ENCODE measurements around the gene MAST4. TPM values are rescaled to one million over a fixed set of nuclear protein-coding genes. Genes with fewer than 3 reads are reported as not detected.

MAST4 gene
- total RNA-seq, 1 experiment from 2014 or later, result 26.5 TPM

DNA sequence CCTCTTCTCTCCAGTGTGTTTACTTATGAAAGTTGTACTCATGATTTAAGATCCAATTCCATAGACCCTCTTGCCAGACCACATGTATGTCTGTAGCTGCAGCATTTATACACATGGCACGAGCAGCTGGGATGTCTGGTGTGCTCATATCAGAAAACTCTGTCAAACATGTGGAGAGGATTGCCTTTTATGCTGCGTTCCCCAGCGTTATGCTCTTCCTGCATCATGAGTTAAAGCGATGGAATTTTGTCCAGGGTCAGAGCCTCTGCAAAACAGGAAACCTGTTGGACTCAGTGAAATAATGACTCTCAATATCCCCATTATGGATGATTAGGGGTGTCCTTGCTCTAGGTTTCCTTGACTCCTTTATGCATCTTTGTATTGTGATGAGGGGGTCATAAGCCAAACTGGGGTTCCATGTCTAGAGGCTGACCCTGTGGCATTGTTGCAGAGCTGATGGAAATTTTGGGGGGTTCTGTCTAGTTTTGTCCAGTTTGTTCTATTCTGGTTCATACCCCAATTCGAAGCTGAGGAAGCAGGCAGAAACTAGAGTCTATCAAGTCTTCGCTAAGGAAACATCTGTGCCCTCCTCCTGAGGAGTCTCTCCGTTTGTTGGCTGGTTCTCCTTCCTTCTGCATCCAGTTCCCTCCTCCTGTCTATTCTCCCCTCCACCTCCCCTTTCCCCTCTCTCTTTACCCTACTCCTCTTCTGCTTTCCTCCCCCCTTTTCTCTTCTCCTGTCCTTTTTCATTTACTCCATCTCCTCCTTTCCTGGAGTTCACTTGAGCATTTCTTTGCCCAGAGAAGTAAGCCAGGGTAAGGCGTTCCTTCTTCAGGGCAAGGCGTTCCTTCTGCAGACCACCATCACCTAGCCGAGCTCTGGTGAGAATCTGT is 252.8 kb downstream of the MAST4 start:
- no TSS peak for BruUV-seq (replicated peaks)
- Mint-ChIP-seq H3K27ac (ENCODE audit: low read depth, unreplicated experiment) (peak overlapping the region; percentile 24), H3K27me3 (ENCODE audit: insufficient read depth, unreplicated experiment) (no peaks in the 10 kb centered on the region), H3K4me1 (ENCODE audit: insufficient read depth, unreplicated experiment) (peaks cover 16% of the 10 kb centered on the region), H3K36me3 (ENCODE audit: insufficient read depth, unreplicated experiment) (no peaks in the 10 kb centered on the region), H3K4me3 (ENCODE audit: unreplicated experiment) (no peak overlapping the region), H3K9me3 (ENCODE audit: unreplicated experiment) (no peaks in the 10 kb centered on the region)
- intact Hi-C loops (cut with micrococcal nuclease), result no loop called here
- DNase-seq (ENCODE audit: unreplicated experiment), result no peak
- POLR2A ChIA-PET, result interaction anchor here (0.6 to 3.6 kb wide), 7 partner anchors 9 to 211 kb away, joined by 3 to 73 read pairs (median 4); no protein-coding TSS in a partner anchor
- CTCF ChIA-PET, result interaction anchor here (0.7 to 1.9 kb wide), 3 partner anchors 13 to 316 kb away, joined by 3 to 10 read pairs (median 8); no protein-coding TSS in a partner anchor
- TF ChIP-seq, protein P1, sequence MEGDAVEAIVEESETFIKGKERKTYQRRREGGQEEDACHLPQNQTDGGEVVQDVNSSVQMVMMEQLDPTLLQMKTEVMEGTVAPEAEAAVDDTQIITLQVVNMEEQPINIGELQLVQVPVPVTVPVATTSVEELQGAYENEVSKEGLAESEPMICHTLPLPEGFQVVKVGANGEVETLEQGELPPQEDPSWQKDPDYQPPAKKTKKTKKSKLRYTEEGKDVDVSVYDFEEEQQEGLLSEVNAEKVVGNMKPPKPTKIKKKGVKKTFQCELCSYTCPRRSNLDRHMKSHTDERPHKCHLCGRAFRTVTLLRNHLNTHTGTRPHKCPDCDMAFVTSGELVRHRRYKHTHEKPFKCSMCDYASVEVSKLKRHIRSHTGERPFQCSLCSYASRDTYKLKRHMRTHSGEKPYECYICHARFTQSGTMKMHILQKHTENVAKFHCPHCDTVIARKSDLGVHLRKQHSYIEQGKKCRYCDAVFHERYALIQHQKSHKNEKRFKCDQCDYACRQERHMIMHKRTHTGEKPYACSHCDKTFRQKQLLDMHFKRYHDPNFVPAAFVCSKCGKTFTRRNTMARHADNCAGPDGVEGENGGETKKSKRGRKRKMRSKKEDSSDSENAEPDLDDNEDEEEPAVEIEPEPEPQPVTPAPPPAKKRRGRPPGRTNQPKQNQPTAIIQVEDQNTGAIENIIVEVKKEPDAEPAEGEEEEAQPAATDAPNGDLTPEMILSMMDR (IDR thresholded peaks at IDR 0.05; ENCODE audit: unreplicated experiment), result no peak

DNA sequence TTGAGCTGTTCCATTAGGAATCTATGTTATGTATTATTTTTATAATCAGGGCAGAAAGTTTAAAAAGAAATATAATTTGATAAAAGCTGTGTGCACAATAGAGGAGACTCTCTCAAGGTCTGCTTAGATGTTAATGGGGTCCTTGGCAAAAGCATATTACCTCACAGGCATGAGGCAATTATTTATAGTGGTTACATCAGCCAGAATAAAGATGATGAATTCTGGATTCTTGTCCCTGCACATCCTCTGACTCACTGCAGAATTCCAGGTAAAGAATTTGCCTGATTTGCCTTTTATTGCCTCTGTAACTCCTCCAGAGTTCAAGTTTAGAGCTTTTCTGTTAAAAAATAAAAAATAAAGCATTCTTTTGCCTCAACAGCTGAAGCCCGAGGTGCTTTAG is 253.6 kb downstream of the MAST4 start:
- no peaks in the 10 kb centered on the region for H3K9me3 Mint-ChIP-seq (ENCODE audit: unreplicated experiment)
- BruUV-seq (replicated peaks), result TSS peak; percentile 83
- H3K27ac Mint-ChIP-seq (ENCODE audit: low read depth, unreplicated experiment), result peak overlapping the region; percentile 24
- no peaks in the 10 kb centered on the region for H3K36me3 Mint-ChIP-seq (ENCODE audit: insufficient read depth, unreplicated experiment)
- peaks cover 16% of the 10 kb centered on the region for H3K4me1 Mint-ChIP-seq (ENCODE audit: insufficient read depth, unreplicated experiment)
- ChIA-PET CTCF (interaction anchor here (0.7 to 1.9 kb wide), 4 partner anchors 14 to 315 kb away, joined by 3 to 10 read pairs (median 6); no protein-coding TSS in a partner anchor), POLR2A (interaction anchor here (0.7 to 3.6 kb wide), 13 partner anchors 9 to 140 kb away, joined by 3 to 73 read pairs (median 4); no protein-coding TSS in a partner anchor)
- TF ChIP-seq, protein P1 (IDR thresholded peaks at IDR 0.05; ENCODE audit: unreplicated experiment), result no peak
- H3K4me3 Mint-ChIP-seq (ENCODE audit: unreplicated experiment), result peak overlapping the region; percentile 53
- peak; percentile 78 for DNase-seq (ENCODE audit: unreplicated experiment)
- intact Hi-C loops (cut with micrococcal nuclease), result no loop called here
- H3K27me3 Mint-ChIP-seq (ENCODE audit: insufficient read depth, unreplicated experiment), result no peaks in the 10 kb centered on the region

DNA sequence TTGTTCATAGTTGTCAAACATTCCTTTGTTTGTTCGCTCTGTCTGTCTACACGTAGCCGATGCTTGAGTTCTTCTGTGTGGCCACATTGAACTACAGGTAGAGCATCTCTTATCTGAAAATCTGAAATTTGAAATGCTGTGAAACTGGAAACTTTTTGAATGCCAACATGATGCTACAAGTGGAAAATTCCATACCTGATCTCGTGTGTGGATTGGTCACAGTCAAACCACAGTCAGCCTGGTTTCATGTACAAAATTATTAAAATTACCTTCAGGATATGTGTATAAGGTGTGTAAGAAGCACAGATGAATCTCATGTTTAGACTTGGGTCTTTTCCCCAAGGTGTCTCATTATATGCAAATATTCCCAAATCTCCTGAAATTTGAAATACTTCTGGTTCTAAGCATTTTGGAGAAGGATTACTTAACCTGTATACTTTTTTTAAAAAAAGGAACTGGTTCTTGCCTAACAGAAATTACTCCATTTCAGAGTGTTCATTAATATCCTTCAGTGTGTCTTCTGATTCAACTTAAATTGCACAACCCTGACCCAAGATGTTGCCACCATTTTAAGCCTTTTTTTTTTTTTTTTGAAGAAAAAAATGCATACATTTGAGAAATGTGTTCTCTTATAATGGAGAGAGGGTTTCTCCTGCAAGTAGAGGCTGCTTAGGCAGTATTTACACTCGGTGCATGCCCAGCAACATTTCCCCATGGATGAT is 254.3 kb downstream of the MAST4 start:
- Mint-ChIP-seq H3K9me3 (ENCODE audit: unreplicated experiment) (no peaks in the 10 kb centered on the region), H3K4me3 (ENCODE audit: unreplicated experiment) (peak overlapping the region; percentile 53), H3K4me1 (ENCODE audit: insufficient read depth, unreplicated experiment) (peaks cover 16% of the 10 kb centered on the region), H3K27ac (ENCODE audit: low read depth, unreplicated experiment) (peak overlapping the region; percentile 24), H3K27me3 (ENCODE audit: insufficient read depth, unreplicated experiment) (no peaks in the 10 kb centered on the region), H3K36me3 (ENCODE audit: insufficient read depth, unreplicated experiment) (no peaks in the 10 kb centered on the region)
- intact Hi-C loops (cut with micrococcal nuclease), result no loop called here
- ChIA-PET CTCF (interaction anchor here (0.9 to 2.2 kb wide), 4 partner anchors 15 to 30 kb away, joined by 3 to 10 read pairs (median 9); no protein-coding TSS in a partner anchor), POLR2A (interaction anchor here (0.7 to 3.6 kb wide), 14 partner anchors 8 to 154 kb away, joined by 3 to 73 read pairs (median 4); no protein-coding TSS in a partner anchor)
- TF ChIP-seq, protein P1 (IDR thresholded peaks at IDR 0.05; ENCODE audit: unreplicated experiment), result no peak
- DNase-seq (ENCODE audit: unreplicated experiment), result peak; percentile 75
- BruUV-seq (replicated peaks), result TSS peak; percentile 91
